ENCODE measurements around the gene SMLR1. TPM values are rescaled to one million over a fixed set of nuclear protein-coding genes. Genes with fewer than 3 reads are reported as not detected.

The SMLR1 gene
- total RNA-seq, 2 donors from 2014 or later, result not detected

DNA sequence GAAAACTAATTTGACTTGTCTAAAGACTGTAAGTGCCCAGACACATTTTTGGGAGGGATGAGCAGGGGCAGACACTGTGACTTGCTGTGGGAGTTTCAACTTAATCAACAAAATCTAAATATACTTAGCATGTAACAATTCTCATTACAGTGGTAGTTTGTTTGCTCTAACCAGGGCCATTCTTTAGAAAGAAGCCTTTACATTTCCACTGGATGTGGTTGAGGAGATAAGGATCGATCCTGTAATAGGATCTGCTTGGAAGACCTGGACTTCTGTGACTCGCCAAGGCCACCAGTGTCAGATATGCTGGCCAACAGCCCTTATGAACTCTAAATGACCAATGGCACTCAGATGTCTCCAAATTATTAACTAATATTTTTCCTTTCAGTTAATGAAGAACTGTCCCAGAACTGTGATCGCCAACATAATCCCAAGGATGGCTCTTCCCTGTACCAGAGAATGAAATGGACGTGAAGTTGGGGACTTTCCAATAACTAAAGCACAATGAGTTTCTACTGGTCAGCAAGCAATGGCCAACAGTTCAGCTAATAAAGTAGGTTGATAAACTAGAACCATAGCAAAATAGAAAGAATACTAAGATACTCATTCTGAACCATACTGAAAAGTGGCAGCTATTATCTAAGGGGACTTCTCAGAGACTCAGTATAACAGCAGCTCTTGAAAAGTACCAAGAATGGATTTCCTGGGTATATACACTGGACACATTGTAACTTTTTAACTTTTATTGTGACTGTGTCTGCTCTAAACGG, 7.5 kb downstream of the SMLR1 start:
- no peaks in the 10 kb centered on the region for H3K9me3 ChIP-seq (ENCODE audit: control insufficient read depth, low read length, poor library complexity, severe bottlenecking)
- DNase-seq (no peak), ATAC-seq (no peak)
- H3K27ac Mint-ChIP-seq, result peak overlapping the region; percentile 19
- peaks cover 7% of the 10 kb centered on the region for H3K27me3 Mint-ChIP-seq
- H3K4me3 Mint-ChIP-seq, result no peak overlapping the region
- no peaks in the 10 kb centered on the region for H3K36me3 Mint-ChIP-seq (ENCODE audit: low read depth)
- no peaks in the 10 kb centered on the region for H3K4me1 Mint-ChIP-seq

DNA sequence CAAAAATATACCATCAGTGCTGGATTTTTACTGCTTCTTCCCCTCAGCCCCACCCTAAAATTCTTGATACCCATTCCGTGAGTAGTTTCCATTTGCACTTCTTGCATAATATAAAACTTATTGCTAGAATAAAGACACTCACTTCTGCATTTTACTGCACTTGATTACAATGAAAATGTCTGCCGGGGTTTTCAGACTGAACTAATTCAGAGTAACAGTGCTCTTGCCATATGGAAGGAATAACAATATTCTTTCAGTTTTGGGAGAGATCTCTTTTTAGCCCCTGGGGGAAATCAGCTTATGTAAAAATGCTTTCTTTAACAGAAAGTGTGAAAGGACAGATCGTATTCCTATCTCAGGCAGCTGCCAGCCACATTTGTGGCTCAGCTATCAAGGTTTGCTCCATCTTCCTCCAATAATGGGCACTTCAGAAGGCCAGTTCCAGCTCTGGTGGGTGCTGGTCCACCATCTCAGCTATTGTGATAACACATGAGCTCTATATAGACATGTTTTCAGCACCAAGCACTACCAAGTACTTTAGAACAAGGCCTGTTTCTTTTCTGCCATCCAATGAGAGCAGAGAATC, 8.9 kb downstream of the SMLR1 start:
- ATAC-seq (no peak), DNase-seq (no peak)
- no peaks in the 10 kb centered on the region for H3K9me3 ChIP-seq (ENCODE audit: control insufficient read depth, low read length, poor library complexity, severe bottlenecking)
- Mint-ChIP-seq H3K4me1 (peaks cover 3% of the 10 kb centered on the region), H3K4me3 (no peak overlapping the region), H3K36me3 (ENCODE audit: low read depth) (peaks cover 3% of the 10 kb centered on the region), H3K27me3 (peaks cover 4% of the 10 kb centered on the region), H3K27ac (no peak overlapping the region)

DNA sequence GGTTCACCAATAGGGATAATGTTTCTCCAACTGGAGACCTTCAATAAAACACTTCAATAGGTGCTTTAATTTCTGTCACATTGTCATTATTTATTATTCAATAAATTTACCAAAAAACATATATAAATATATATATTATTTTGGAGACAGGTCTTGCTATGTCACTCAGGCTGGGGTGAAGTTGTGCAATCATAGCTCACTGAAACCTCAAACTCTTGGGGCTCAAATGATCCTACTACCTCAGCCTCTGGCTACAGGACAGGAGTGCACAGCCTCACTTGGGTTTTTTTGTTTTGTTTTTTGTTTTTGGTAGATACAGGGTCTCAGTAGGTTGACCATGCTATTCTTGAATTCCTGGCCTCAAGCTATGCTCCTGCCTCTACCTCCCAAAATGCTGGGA, 9.9 kb downstream of the SMLR1 start:
- Mint-ChIP-seq H3K27me3 (no peaks in the 10 kb centered on the region), H3K4me3 (no peak overlapping the region), H3K4me1 (peaks cover 3% of the 10 kb centered on the region), H3K27ac (no peak overlapping the region), H3K36me3 (ENCODE audit: low read depth) (peaks cover 3% of the 10 kb centered on the region)
- ATAC-seq, result no peak
- no peak for DNase-seq
- H3K9me3 ChIP-seq (ENCODE audit: control insufficient read depth, low read length, poor library complexity, severe bottlenecking), result no peaks in the 10 kb centered on the region

DNA sequence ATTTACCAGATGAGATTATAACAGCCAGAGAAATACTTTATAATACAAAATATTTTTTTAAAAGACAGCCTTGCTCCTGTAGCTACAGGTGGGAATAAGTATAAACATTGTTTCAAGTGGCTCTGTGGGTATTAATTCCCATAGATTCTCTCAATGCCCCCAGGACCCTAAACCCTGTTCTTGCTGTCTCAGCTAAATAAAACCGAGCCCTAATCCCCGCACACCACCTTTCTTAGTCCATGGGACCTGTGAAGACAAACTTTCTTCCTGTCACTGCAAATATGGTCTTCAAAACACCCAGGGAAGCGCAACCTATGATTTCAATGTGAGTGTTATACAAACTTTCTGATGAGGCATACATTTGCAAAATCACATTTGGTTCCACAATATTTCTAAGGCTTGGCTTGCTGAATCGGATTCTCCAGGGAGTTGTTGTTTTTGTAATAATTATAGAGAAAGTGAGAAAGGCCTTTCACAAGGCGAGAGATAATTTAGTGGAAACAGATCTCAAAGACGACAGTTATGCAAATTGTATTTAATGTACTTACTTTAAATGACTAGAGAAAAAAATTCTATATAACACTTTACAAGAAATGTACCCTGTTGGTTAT, 11.1 kb downstream of the SMLR1 start:
- no peak for ATAC-seq
- Mint-ChIP-seq H3K27me3 (no peaks in the 10 kb centered on the region), H3K36me3 (ENCODE audit: low read depth) (peaks cover 3% of the 10 kb centered on the region), H3K27ac (no peak overlapping the region), H3K4me3 (no peak overlapping the region), H3K4me1 (peaks cover 3% of the 10 kb centered on the region)
- H3K9me3 ChIP-seq (ENCODE audit: control insufficient read depth, low read length, poor library complexity, severe bottlenecking), result no peaks in the 10 kb centered on the region
- no peak for DNase-seq

DNA sequence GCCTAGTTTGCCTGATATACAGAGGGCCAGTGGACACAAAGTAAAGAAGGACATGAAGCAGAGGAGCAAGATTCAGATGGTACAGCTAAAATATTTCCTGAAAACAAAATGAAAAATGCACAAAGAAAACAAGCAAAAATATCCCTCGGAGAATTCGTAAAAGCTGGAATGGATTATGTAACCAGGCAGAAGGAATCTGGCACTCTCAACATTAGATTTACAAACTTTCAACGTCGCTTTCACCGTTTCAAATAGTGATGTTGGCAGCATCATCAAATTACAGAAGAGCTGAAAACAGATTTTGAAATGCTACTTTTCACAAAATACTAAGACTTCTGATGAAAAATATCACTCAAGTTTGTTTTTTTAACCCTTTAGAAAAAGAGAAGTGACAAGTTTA, 11.7 kb downstream of the SMLR1 start:
- H3K9me3 ChIP-seq (ENCODE audit: control insufficient read depth, low read length, poor library complexity, severe bottlenecking), result no peaks in the 10 kb centered on the region
- peaks cover 5% of the 10 kb centered on the region for H3K4me1 Mint-ChIP-seq
- H3K4me3 Mint-ChIP-seq, result no peak overlapping the region
- no peak for ATAC-seq
- H3K27ac Mint-ChIP-seq, result no peak overlapping the region
- DNase-seq, result no peak
- H3K36me3 Mint-ChIP-seq (ENCODE audit: low read depth), result peaks cover 3% of the 10 kb centered on the region
- no peaks in the 10 kb centered on the region for H3K27me3 Mint-ChIP-seq

DNA sequence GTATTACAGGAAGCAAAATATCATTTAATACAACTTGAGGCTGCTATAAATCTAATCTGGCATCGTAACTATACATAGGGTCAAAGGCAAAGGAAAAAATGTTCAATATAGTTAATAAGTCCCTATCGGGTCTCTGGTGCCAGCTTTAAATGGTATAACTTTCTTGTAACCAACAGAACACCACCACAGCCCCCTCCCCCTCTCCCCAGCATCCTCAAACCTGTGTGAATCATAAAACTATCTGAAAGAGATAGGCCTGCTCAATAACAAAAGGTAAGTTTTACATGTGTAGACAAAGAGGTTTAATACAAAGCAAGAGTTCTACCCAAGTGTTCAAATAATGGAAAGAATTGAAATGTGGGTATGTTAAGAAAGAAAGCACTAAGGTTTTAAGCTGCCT, 12.2 kb downstream of the SMLR1 start:
- no peaks in the 10 kb centered on the region for H3K9me3 ChIP-seq (ENCODE audit: control insufficient read depth, low read length, poor library complexity, severe bottlenecking)
- no peak overlapping the region for H3K27ac Mint-ChIP-seq
- ATAC-seq, result no peak
- H3K27me3 Mint-ChIP-seq, result no peaks in the 10 kb centered on the region
- H3K4me3 Mint-ChIP-seq, result no peak overlapping the region
- no peak for DNase-seq
- H3K4me1 Mint-ChIP-seq, result peaks cover 5% of the 10 kb centered on the region
- H3K36me3 Mint-ChIP-seq (ENCODE audit: low read depth), result peaks cover 3% of the 10 kb centered on the region

DNA sequence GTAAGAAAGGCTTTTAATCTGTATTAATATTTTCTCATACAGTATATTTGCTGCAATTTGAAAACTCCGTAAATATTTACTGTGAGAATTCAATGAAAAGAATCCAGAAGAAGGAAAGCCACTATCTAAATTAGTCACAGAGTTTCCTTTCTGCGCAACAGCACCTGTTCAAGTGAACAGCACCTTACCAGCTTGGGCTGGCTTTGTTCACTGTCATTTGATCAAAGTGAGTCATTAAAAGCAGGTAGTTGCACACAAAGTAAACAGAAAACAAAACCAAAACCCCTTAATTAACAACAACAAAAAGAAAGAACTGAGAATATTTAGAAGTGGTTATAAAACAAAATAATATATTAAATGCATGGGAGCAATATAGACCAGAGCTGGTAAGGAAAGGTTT, 12.8 kb downstream of the SMLR1 start:
- no peak overlapping the region for H3K27ac Mint-ChIP-seq
- DNase-seq, result no peak
- H3K4me3 Mint-ChIP-seq, result no peak overlapping the region
- peaks cover 5% of the 10 kb centered on the region for H3K4me1 Mint-ChIP-seq
- peaks cover 3% of the 10 kb centered on the region for H3K36me3 Mint-ChIP-seq (ENCODE audit: low read depth)
- ATAC-seq, result no peak
- H3K9me3 ChIP-seq (ENCODE audit: control insufficient read depth, low read length, poor library complexity, severe bottlenecking), result no peaks in the 10 kb centered on the region
- H3K27me3 Mint-ChIP-seq, result no peaks in the 10 kb centered on the region

DNA sequence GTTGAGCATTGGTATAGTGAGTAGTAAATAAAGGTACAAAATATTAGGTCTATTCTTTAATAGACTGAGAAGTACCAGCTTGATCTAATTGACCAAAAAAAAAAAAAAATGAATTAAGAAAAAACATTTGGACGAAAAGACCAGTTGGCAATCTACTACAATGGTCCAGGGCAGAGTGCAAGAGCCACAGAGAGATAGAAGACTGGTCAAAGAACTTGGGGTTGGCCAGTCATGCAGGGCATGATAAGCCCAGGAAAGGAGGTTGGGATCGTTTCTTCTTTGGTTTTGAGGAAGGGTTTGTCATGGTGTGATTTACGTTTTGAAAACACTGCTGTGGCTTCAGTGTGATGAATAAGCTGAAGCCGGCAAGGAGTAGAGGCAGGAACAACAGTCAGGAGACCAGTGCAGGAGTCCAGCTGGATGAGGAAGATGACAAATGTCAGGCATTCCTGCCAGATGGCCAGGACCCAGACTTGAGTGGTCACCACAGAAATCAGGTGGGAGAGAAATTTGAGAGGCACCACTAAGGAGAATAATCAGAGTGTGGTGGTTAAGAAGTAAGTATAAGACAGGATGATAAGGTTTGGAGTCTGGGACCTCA, 14.0 kb downstream of the SMLR1 start:
- ATAC-seq (no peak), DNase-seq (no peak)
- Mint-ChIP-seq H3K27ac (no peak overlapping the region), H3K4me3 (no peak overlapping the region), H3K4me1 (peaks cover 5% of the 10 kb centered on the region), H3K27me3 (no peaks in the 10 kb centered on the region), H3K36me3 (ENCODE audit: low read depth) (peaks cover 3% of the 10 kb centered on the region)
- no peaks in the 10 kb centered on the region for H3K9me3 ChIP-seq (ENCODE audit: control insufficient read depth, low read length, poor library complexity, severe bottlenecking)

DNA sequence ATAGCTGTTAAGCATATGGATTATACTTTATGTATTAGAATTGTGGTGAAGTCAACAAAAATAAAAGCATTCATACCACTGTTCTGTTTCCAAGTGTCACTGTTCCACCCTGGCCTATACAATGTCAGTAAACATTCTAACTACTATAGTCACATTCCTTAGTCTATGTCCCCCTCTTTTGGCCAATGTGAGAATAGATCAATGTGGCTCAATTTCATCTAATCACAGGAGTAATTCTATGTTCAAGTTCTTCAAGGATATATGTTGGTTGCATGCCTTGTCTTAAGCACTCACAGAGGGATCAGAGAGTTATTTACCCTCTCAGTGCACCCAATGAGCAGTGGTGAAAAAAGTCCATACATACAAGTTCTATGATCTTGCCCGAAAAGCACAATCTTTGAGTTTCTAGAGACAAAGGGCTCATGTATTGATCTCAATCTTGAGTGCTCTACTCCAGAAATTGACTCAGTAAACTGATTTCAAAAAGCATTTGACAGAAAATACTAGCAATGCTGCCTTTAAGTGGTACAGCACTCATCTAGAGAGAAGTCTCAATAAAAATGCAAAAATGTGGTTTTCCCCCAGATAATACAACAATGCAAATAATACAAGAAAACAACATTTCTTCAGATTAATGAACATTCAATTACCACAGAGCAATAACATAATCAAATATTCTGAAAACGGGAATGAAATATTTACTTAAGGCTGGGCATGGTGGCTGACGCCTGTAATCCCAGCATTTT, 16.5 kb downstream of the SMLR1 start:
- no peaks in the 10 kb centered on the region for H3K27me3 Mint-ChIP-seq
- ATAC-seq (peak; percentile 89), DNase-seq (no peak)
- H3K9me3 ChIP-seq (ENCODE audit: control insufficient read depth, low read length, poor library complexity, severe bottlenecking), result no peaks in the 10 kb centered on the region
- peaks cover 3% of the 10 kb centered on the region for H3K36me3 Mint-ChIP-seq (ENCODE audit: low read depth)
- no peak overlapping the region for H3K4me3 Mint-ChIP-seq
- H3K27ac Mint-ChIP-seq, result no peak overlapping the region
- H3K4me1 Mint-ChIP-seq, result peaks cover 7% of the 10 kb centered on the region

GRCh38 chr6:130846501-130846900, 19.3 kb downstream of the SMLR1 start:
- no peaks in the 10 kb centered on the region for H3K9me3 ChIP-seq (ENCODE audit: control insufficient read depth, low read length, poor library complexity, severe bottlenecking)
- ATAC-seq (no peak), DNase-seq (no peak)
- Mint-ChIP-seq H3K4me3 (no peak overlapping the region), H3K4me1 (peaks cover 8% of the 10 kb centered on the region), H3K27me3 (no peaks in the 10 kb centered on the region), H3K36me3 (ENCODE audit: low read depth) (no peaks in the 10 kb centered on the region), H3K27ac (no peak overlapping the region)

GRCh38 chr6:130847001-130847910, 20.1 kb downstream of the SMLR1 start:
- peaks cover 3% of the 10 kb centered on the region for H3K36me3 Mint-ChIP-seq (ENCODE audit: low read depth)
- H3K4me1 Mint-ChIP-seq, result peaks cover 12% of the 10 kb centered on the region
- ATAC-seq, result no peak
- no peak overlapping the region for H3K4me3 Mint-ChIP-seq
- H3K27me3 Mint-ChIP-seq, result no peaks in the 10 kb centered on the region
- H3K9me3 ChIP-seq (ENCODE audit: control insufficient read depth, low read length, poor library complexity, severe bottlenecking), result no peaks in the 10 kb centered on the region
- H3K27ac Mint-ChIP-seq, result no peak overlapping the region
- DNase-seq, result no peak

GRCh38 chr6:130848945-130849344, 21.7 kb downstream of the SMLR1 start:
- peak; percentile 94 for ATAC-seq
- Mint-ChIP-seq H3K36me3 (ENCODE audit: low read depth) (peaks cover 8% of the 10 kb centered on the region), H3K27ac (no peak overlapping the region), H3K4me1 (peaks cover 9% of the 10 kb centered on the region), H3K27me3 (no peaks in the 10 kb centered on the region), H3K4me3 (no peak overlapping the region)
- no peaks in the 10 kb centered on the region for H3K9me3 ChIP-seq (ENCODE audit: control insufficient read depth, low read length, poor library complexity, severe bottlenecking)
- DNase-seq, result no peak
